SU-DHL-6 (cell line): ENCODE measurements around the gene ZNF335.

Source experiments
- EZH2phosphoT487 ChIP-seq: fragments of 200-600 bp; sonication (generic), shearing (Covaris generic); conservative IDR thresholded peaks from 2 replicates; pipeline ENCODE4 v1.6.1; 2018; ENCODE audit warnings: mild to moderate bottlenecking, antibody characterized with exemption, low read length, moderate library complexity, mixed read lengths
- TF ChIP-seq, protein P1 (sequence below): fragments of 200-600 bp; sonication (generic); IDR thresholded peaks from one replicate; pipeline ENCODE4 v1.5.1; 2017; ENCODE audit warnings: antibody characterized with exemption, mild to moderate bottlenecking, low read length, moderate library complexity; ENCODE audit not compliant: insufficient read depth, poor library complexity, severe bottlenecking

DNA sequence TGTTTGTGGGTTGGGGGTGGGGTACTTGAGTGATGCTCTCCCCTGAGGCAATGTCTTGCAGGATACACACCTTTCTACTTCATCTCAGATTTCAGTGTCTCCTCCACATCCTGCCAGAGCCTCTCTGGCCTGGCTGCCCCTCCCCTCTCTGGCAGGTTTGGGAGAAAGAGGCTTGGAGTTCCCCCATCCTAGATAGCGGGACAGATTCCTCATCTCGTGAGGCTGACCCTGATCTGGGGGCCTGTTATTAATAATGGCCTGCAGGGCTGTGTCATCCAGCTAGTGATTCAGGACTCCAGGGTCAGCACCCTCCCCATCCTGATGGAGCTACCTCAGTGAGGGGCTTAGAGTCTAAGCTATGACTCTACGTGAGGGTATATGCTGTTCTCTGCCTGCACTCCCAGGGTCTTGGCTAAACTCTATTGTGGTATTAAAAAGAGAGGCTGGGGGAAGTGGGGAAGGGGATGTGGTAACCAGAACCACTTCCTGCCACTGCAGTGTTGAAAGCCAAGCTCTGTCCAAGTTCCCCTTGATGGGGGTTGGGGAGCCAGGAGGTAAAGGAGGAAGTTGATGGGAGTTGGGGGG is 33.0 kb upstream of the ZNF335 start:
- TF ChIP-seq, protein P1, sequence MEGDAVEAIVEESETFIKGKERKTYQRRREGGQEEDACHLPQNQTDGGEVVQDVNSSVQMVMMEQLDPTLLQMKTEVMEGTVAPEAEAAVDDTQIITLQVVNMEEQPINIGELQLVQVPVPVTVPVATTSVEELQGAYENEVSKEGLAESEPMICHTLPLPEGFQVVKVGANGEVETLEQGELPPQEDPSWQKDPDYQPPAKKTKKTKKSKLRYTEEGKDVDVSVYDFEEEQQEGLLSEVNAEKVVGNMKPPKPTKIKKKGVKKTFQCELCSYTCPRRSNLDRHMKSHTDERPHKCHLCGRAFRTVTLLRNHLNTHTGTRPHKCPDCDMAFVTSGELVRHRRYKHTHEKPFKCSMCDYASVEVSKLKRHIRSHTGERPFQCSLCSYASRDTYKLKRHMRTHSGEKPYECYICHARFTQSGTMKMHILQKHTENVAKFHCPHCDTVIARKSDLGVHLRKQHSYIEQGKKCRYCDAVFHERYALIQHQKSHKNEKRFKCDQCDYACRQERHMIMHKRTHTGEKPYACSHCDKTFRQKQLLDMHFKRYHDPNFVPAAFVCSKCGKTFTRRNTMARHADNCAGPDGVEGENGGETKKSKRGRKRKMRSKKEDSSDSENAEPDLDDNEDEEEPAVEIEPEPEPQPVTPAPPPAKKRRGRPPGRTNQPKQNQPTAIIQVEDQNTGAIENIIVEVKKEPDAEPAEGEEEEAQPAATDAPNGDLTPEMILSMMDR = no peak
- TF ChIP-seq EZH2phosphoT487 = no peak
